WERI-Rb-1 (cell line): ENCODE data around the gene EYS.
"Not testable (repeated sequence)": the region's sequence is repeated elsewhere in the genome, so short reads cannot be mapped to it uniquely, and the experiment has no call there.

ENCODE experiments used
- DNase-seq: peaks from one replicate; pipeline ENCODE4 v3.0.0-alpha.2; 2020
- H3K27ac ChIP-seq: fragments of 250-450 bp; sonication (Bioruptor Pico); 2 replicates; pipeline ENCODE4 v1.5.1; 2020; ENCODE audit warnings: mild to moderate bottlenecking, moderate library complexity
- H3K27me3 ChIP-seq: fragments of 250-450 bp; sonication (Bioruptor Pico); 2 replicates; pipeline ENCODE4 v1.5.1; 2021; ENCODE audit warnings: mild to moderate bottlenecking, low read depth, moderate library complexity; ENCODE audit not compliant: insufficient read depth, severe bottlenecking
- H3K36me3 ChIP-seq: fragments of 250-450 bp; sonication (Bioruptor Pico); 2 replicates; pipeline ENCODE4 v1.5.1; 2020; ENCODE audit warnings: mild to moderate bottlenecking, moderate library complexity
- H3K4me3 ChIP-seq: 2 replicates; pipeline ENCODE4 v1.5.1; 2011; ENCODE audit warnings: low read depth, mild to moderate bottlenecking, control low read depth, low read length
- H3K9me3 ChIP-seq: fragments of 250-450 bp; sonication (Bioruptor Pico); 2 replicates; pipeline ENCODE4 v1.5.1; 2021; ENCODE audit warnings: mild to moderate bottlenecking, moderate library complexity; ENCODE audit not compliant: severe bottlenecking
- CTCF ChIP-seq: IDR thresholded peaks from 2 replicates; pipeline ENCODE4 v1.5.1; 2011; ENCODE audit warnings: low read depth, mild to moderate bottlenecking, control low read depth, inconsistent platforms, low read length

The EYS gene

GRCh38 chr6:65505736-65506135 lies 201.3 kb downstream of the EYS start:
- DNase-seq, result no peak
- no peaks in the 10 kb centered on the region for H3K27me3 ChIP-seq
- TF ChIP-seq CTCF, result no peak
- H3K4me3 ChIP-seq, result no peak overlapping the region
- H3K9me3 ChIP-seq, result no peaks in the 10 kb centered on the region
- H3K36me3 ChIP-seq, result no peaks in the 10 kb centered on the region
- no peak overlapping the region for H3K27ac ChIP-seq

- no peak for TF ChIP-seq CTCF
- peaks cover under 1% of the 10 kb centered on the region; the same call in 1 of the 2 replicates for H3K36me3 ChIP-seq
These were observed 206.0 kb downstream of the EYS start for GRCh38 chr6:65501045-65501444.

GRCh38 chr6:65483652-65484051 lies 223.4 kb downstream of the EYS start:
- not testable (repeated sequence) for DNase-seq, H3K36me3 ChIP-seq, H3K9me3 ChIP-seq, H3K27me3 ChIP-seq, H3K4me3 ChIP-seq, H3K27ac ChIP-seq

More at GRCh38 chr6:65501045-65501444, 206.0 kb downstream of the EYS start:
- Histone ChIP-seq H3K4me3 (no peak overlapping the region), H3K27me3 (no peaks in the 10 kb centered on the region), H3K9me3 (no peaks in the 10 kb centered on the region), H3K27ac (no peak overlapping the region)
- DNase-seq, result no peak

DNA sequence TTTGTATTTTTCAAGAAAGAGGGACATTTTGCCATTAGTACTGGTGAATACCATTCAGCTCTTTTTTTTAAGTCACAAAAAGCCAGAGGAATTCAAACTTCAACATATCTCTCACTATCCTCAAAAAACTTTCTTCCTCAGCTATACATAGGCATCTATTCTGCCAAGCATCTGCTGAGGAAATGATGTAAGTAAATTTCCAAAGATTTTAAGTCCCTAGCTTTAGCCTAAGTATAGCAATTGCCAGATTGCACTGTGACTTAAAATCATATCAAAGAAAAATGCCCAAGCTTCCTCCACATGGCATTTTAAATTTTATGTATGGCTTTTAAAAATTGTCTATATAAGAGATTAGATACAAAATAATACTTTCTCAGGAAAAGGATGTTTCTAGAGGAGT lies 237.4 kb downstream of the EYS start:
- TF ChIP-seq CTCF, result no peak
- Histone ChIP-seq H3K27ac (no peak overlapping the region), H3K36me3 (no peaks in the 10 kb centered on the region; the same call in 1 of the 2 replicates), H3K27me3 (no peaks in the 10 kb centered on the region), H3K9me3 (no peaks in the 10 kb centered on the region), H3K4me3 (no peak overlapping the region)
- no peak for DNase-seq

DNA sequence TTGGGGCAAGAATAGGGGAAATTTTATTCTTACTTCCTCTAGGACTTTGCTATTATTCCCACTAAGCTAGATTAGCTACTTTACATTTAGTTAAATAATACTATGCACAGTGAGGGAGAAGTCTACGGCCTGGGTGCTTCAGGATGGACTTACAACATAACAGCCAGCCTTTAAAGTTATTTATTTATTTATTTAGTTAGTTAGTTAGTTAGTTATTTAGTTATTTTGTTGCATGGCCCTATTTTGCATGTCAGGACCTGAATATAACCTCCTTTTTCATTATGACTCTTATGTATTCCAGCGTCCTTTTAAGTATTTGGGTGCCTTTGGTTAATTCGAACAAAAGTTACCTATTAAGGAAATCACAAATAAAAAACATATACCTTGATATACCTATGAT lies 238.7 kb downstream of the EYS start:
- no peaks in the 10 kb centered on the region for H3K9me3 ChIP-seq
- no peak overlapping the region for H3K4me3 ChIP-seq
- TF ChIP-seq CTCF, result no peak
- H3K27me3 ChIP-seq, result no peaks in the 10 kb centered on the region
- H3K36me3 ChIP-seq, result no peaks in the 10 kb centered on the region; the same call in 1 of the 2 replicates
- no peak overlapping the region for H3K27ac ChIP-seq
- no peak for DNase-seq

DNA sequence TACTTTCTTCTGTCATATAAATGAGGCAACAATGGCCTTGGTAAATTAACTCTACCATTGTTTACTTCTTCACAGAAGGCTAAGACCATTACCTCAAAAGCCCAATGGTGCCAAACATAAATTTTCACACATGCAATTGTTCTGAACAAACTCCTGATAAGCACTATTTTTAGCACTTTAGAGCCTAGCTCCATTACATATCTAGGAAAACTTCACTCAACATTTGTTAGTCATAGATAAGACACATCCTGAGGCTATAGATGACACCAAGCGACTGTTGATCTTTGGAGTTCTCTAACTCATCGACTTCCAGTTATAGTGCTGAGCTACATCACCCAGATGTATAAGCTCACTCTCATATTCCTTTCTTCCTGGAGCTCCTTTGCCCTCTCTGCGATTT lies 245.9 kb downstream of the EYS start:
- no peak for DNase-seq
- no peak overlapping the region for H3K27ac ChIP-seq
- no peak overlapping the region for H3K4me3 ChIP-seq
- no peak for TF ChIP-seq CTCF
- H3K36me3 ChIP-seq, result no peaks in the 10 kb centered on the region
- no peaks in the 10 kb centered on the region for H3K27me3 ChIP-seq
- H3K9me3 ChIP-seq, result no peaks in the 10 kb centered on the region
